NT2/D1 (cell line): ENCODE results near the gene TASOR2.
A peak's percentile ranks its signal among the peaks of the same experiment; 100 is the strongest.

Source experiments
- DNase-seq: peaks from one replicate; pipeline ENCODE4 v3.0.0-alpha.2; 2011; ENCODE audit warnings: low read depth, low spot score
- H3K27me3 ChIP-seq: 2 replicates; pipeline ENCODE4 v1.6.0; 2011; ENCODE audit warnings: mild to moderate bottlenecking; ENCODE audit not compliant: insufficient read length, insufficient read depth
- H3K36me3 ChIP-seq: 2 replicates; pipeline ENCODE4 v1.6.1; 2011; ENCODE audit warnings: mild to moderate bottlenecking, low read length, mixed read lengths; ENCODE audit not compliant: insufficient read depth, insufficient read length
- H3K4me1 ChIP-seq: 2 replicates; pipeline ENCODE4 v1.5.1; 2011; ENCODE audit not compliant: insufficient read depth, insufficient read length
- H3K4me3 ChIP-seq: 2 replicates; pipeline ENCODE4 v1.5.1; 2011; ENCODE audit warnings: low read depth; ENCODE audit not compliant: insufficient read length
- H3K9ac ChIP-seq: 2 replicates; pipeline ENCODE4 v1.6.0; 2011; ENCODE audit warnings: low read depth; ENCODE audit not compliant: insufficient read length
- H3K9me3 ChIP-seq: 2 replicates; pipeline ENCODE4 v1.5.1; 2011; ENCODE audit warnings: mild to moderate bottlenecking, low read length; ENCODE audit not compliant: insufficient read depth
- SUZ12 ChIP-seq: IDR thresholded peaks from 2 replicates; pipeline ENCODE4 v1.6.1; 2011; ENCODE audit not compliant: insufficient read length, insufficient read depth; ENCODE audit errors: extremely low read depth
- YY1 ChIP-seq: IDR thresholded peaks from 2 replicates; pipeline ENCODE4 v1.6.1; 2011; ENCODE audit not compliant: insufficient read length, insufficient read depth
- ZNF274 ChIP-seq: IDR thresholded peaks from 2 replicates; pipeline ENCODE4 v1.6.1; 2011; ENCODE audit warnings: mild to moderate bottlenecking, low read depth, low read length

Gene TASOR2

DNA sequence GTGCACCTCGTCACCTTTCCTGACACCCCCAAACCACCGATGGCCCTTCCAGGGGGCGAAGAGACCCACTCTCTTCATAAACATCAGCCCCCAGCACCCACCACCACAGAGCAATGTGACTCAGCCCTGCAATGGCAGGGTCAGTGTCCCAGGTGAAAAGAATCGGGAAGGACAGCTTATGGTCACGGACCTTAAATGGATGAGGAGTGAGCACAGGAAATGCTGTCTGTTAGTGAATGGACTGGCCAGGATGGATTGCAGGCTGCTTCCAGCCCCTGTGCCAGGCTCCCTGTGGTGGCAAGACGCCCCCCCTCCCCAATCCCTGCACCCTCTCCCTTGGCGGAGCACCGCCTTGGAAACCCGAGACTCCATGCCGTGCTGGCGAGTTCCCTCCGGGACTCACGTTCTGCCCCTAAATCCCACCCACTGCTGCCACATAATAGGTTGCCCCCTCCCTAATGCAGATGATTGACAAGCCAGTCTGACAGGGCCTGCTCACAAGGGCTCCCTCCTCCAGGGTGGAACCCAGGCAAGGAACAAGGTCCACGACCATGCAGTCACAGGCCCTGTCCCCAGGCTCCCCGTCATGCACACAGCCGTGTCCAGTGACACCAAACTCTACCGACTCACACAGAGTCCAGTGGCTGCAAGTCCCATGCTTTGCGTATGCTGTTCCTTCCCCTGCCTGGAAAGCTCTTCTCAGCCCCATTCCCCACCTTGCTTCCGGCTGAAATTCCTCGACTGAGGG is 25.6 kb upstream of the TASOR2 start:
- Histone ChIP-seq H3K9ac (no peak overlapping the region), H3K4me3 (no peak overlapping the region), H3K9me3 (no peaks in the 10 kb centered on the region), H3K4me1 (peaks cover 15% of the 10 kb centered on the region), H3K36me3 (no peaks in the 10 kb centered on the region), H3K27me3 (no peaks in the 10 kb centered on the region)
- no peak for DNase-seq
- TF ChIP-seq YY1 (no peak), SUZ12 (no peak), ZNF274 (no peak)

GRCh38 chr10:5659702-5660528 is 24.7 kb upstream of the TASOR2 start:
- Histone ChIP-seq H3K4me3 (no peak overlapping the region), H3K36me3 (no peaks in the 10 kb centered on the region), H3K27me3 (no peaks in the 10 kb centered on the region), H3K9me3 (no peaks in the 10 kb centered on the region), H3K4me1 (peaks cover 15% of the 10 kb centered on the region), H3K9ac (no peak overlapping the region)
- no peak for TF ChIP-seq ZNF274
- TF ChIP-seq SUZ12, result no peak
- DNase-seq, result no peak

DNA sequence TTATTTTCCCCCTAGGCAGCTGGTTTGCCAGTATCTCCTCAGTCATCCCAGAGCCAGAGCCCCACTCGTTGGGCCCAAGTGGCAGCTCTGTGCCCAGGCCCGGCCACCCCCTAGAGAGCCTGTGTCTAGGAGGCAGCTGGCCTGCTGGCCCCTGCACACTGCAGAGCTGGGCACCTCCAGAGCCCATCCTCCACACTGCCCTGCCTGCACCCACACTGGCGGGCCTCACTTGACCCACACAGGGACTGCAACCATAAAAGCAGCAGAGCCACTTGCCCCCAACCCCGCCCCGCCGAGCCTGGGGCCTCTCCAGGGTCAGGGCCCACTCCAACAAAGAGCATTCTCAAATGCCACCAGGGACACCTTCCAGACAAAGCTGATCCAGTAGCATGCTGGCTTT is 23.6 kb upstream of the TASOR2 start:
- H3K4me1 ChIP-seq, result peaks cover 15% of the 10 kb centered on the region
- TF ChIP-seq SUZ12, result no peak
- H3K9ac ChIP-seq, result peak overlapping the region; percentile 2
- DNase-seq, result no peak
- no peak overlapping the region for H3K4me3 ChIP-seq
- H3K36me3 ChIP-seq, result no peaks in the 10 kb centered on the region
- H3K9me3 ChIP-seq, result no peaks in the 10 kb centered on the region
- H3K27me3 ChIP-seq, result peaks cover 6% of the 10 kb centered on the region

DNA sequence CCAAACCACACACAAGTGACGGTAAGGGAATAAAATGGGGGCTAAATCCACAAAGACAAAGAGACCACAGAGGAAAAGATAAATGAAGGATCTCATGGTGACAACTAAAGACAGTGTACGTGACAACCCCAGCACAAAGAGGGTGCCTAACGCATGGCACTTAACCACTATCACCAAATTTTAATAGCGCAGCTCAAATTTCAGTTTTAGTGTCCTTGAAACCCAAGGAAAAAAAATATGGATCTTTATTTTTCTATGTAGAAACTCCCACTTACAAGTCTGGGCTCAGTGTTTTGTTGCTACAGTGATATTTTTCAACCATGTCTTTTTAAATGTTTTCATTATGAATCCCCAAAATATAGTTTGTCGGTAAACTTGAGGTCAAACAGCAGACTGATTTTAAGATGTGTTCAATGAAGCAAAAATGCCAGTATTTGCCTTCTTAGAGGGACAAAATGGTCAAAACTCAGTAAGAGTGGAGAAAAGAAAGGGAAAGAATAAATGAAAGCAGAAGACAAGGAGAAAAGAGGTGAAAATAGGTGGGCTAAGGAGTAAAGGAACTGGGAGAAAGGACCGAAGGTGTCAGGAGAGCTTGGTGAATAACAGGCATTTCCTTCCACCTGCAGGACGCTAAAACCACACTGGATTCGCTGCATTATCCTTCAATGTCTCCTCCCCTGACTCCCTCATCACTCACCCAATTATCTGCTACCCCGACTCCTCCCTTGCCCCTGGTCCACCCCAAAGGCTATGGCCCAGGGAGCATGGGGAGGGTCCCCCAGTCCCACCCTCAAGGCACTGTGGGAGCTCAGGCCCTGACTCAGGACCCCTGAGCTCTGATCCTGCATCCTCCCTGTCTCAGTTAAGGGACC is 21.7 kb upstream of the TASOR2 start:
- no peaks in the 10 kb centered on the region for H3K9me3 ChIP-seq
- peaks cover 15% of the 10 kb centered on the region for H3K4me1 ChIP-seq
- DNase-seq, result no peak
- TF ChIP-seq SUZ12, result no peak
- TF ChIP-seq YY1, result no peak
- TF ChIP-seq ZNF274, result no peak
- peaks cover 22% of the 10 kb centered on the region for H3K27me3 ChIP-seq
- H3K36me3 ChIP-seq, result no peaks in the 10 kb centered on the region
- H3K4me3 ChIP-seq, result no peak overlapping the region
- no peak overlapping the region for H3K9ac ChIP-seq

- TF ChIP-seq YY1 (no peak), SUZ12 (no peak), ZNF274 (no peak)
- H3K4me3 ChIP-seq, result no peak overlapping the region
- H3K27me3 ChIP-seq, result peaks cover 24% of the 10 kb centered on the region
- H3K36me3 ChIP-seq, result no peaks in the 10 kb centered on the region
- DNase-seq, result no peak
- H3K4me1 ChIP-seq, result peaks cover 13% of the 10 kb centered on the region
- H3K9ac ChIP-seq, result no peak overlapping the region
- H3K9me3 ChIP-seq, result no peaks in the 10 kb centered on the region
Measured at GRCh38 chr10:5663692-5664427, 20.8 kb upstream of the TASOR2 start.

- Histone ChIP-seq H3K36me3 (no peaks in the 10 kb centered on the region), H3K9ac (peak overlapping the region; percentile 79), H3K9me3 (no peaks in the 10 kb centered on the region), H3K27me3 (peaks cover 24% of the 10 kb centered on the region), H3K4me3 (peak overlapping the region; percentile 42), H3K4me1 (no peaks in the 10 kb centered on the region)
- DNase-seq, result no peak
- no peak for TF ChIP-seq SUZ12
- TF ChIP-seq YY1, result no peak
- TF ChIP-seq ZNF274, result no peak
Measured at GRCh38 chr10:5665373-5666007, 19.1 kb upstream of the TASOR2 start.
